Measurements from ENCODE around the gene SMCO1.
"Not testable (repeated sequence)": the region's sequence is repeated elsewhere in the genome, so short reads cannot be mapped to it uniquely, and the experiment has no call there.

GRCh38 chr3:196521291-196521690, 6.1 kb upstream of the SMCO1 start:
- not testable (repeated sequence) for TF ChIP-seq RFX5 (IDR thresholded peaks at IDR 0.05; ENCODE audit: low read depth, low read length); FOS (IDR thresholded peaks at IDR 0.05; ENCODE audit: low read depth, low read length); POLR2A (IDR thresholded peaks at IDR 0.05; ENCODE audit: low read depth, low read length); MAZ (IDR thresholded peaks at IDR 0.05; ENCODE audit: borderline replicate concordance, low read depth, low read length); CEBPB (IDR thresholded peaks at IDR 0.05; ENCODE audit: low read depth, low read length); MXI1 (IDR thresholded peaks at IDR 0.05; ENCODE audit: borderline replicate concordance, low read depth, low read length); BHLHE40 (IDR thresholded peaks at IDR 0.05; ENCODE audit: low read depth, low read length); RAD21 (IDR thresholded peaks at IDR 0.05; ENCODE audit: low read length); SMC3 (IDR thresholded peaks at IDR 0.05; ENCODE audit: low read depth, low read length); USF2 (IDR thresholded peaks at IDR 0.05; ENCODE audit: low read depth, low read length)
- TF ChIP-seq, protein P1, sequence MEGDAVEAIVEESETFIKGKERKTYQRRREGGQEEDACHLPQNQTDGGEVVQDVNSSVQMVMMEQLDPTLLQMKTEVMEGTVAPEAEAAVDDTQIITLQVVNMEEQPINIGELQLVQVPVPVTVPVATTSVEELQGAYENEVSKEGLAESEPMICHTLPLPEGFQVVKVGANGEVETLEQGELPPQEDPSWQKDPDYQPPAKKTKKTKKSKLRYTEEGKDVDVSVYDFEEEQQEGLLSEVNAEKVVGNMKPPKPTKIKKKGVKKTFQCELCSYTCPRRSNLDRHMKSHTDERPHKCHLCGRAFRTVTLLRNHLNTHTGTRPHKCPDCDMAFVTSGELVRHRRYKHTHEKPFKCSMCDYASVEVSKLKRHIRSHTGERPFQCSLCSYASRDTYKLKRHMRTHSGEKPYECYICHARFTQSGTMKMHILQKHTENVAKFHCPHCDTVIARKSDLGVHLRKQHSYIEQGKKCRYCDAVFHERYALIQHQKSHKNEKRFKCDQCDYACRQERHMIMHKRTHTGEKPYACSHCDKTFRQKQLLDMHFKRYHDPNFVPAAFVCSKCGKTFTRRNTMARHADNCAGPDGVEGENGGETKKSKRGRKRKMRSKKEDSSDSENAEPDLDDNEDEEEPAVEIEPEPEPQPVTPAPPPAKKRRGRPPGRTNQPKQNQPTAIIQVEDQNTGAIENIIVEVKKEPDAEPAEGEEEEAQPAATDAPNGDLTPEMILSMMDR (conservative IDR thresholded peaks at IDR 0.05; ENCODE audit: low read depth, low read length), result not testable (repeated sequence)
- TF ChIP-seq, protein P2, sequence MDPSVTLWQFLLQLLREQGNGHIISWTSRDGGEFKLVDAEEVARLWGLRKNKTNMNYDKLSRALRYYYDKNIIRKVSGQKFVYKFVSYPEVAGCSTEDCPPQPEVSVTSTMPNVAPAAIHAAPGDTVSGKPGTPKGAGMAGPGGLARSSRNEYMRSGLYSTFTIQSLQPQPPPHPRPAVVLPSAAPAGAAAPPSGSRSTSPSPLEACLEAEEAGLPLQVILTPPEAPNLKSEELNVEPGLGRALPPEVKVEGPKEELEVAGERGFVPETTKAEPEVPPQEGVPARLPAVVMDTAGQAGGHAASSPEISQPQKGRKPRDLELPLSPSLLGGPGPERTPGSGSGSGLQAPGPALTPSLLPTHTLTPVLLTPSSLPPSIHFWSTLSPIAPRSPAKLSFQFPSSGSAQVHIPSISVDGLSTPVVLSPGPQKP (IDR thresholded peaks at IDR 0.05; ENCODE audit: borderline replicate concordance, low read depth, low read length), result not testable (repeated sequence)
